Measurements from ENCODE around the gene SPACA5B.
"Not testable (repeated sequence)": the region's sequence is repeated elsewhere in the genome, so short reads cannot be mapped to it uniquely, and the experiment has no call there.

The SPACA5B gene

GRCh38 chrX:48141810-48142508 is 11.5 kb downstream of the SPACA5B start:
- not testable (repeated sequence) for H3K4me3 ChIP-seq (ENCODE audit: low read depth in 1 of 2, low read length in 2 of 2); H3K36me3 ChIP-seq (ENCODE audit: control insufficient read depth in 1 of 2, insufficient read depth in 2 of 2, low read length in 2 of 2); H3K9me3 ChIP-seq (ENCODE audit: control insufficient read depth in 1 of 2, low read length in 2 of 2); H3K27ac ChIP-seq (ENCODE audit: low read length); H3K27me3 ChIP-seq (ENCODE audit: low read depth, low read length); H3K4me1 ChIP-seq (ENCODE audit: control insufficient read depth in 1 of 2, insufficient read depth in 2 of 2, low read length in 2 of 2)

- not testable (repeated sequence) for H3K4me1 ChIP-seq (ENCODE audit: control insufficient read depth in 1 of 2, insufficient read depth in 2 of 2, low read length in 2 of 2); H3K36me3 ChIP-seq (ENCODE audit: control insufficient read depth in 1 of 2, insufficient read depth in 2 of 2, low read length in 2 of 2); H3K9me3 ChIP-seq (ENCODE audit: control insufficient read depth in 1 of 2, low read length in 2 of 2)
These were observed 12.3 kb downstream of the SPACA5B start for GRCh38 chrX:48142697-48143096.

GRCh38 chrX:48153769-48154168 is 23.3 kb downstream of the SPACA5B start:
- Histone ChIP-seq H3K27ac (ENCODE audit: low read length) (no peak overlapping the region), H3K27me3 (ENCODE audit: low read depth, low read length) (no peaks in the 10 kb centered on the region), H3K9me3 (ENCODE audit: control insufficient read depth in 1 of 2, low read length in 2 of 2) (no peaks in the 10 kb centered on the region), H3K4me3 (ENCODE audit: low read depth in 1 of 2, low read length in 2 of 2) (no peak overlapping the region), H3K4me1 (ENCODE audit: control insufficient read depth in 1 of 2, insufficient read depth in 2 of 2, low read length in 2 of 2) (no peaks in the 10 kb centered on the region), H3K36me3 (ENCODE audit: control insufficient read depth in 1 of 2, insufficient read depth in 2 of 2, low read length in 2 of 2) (no peaks in the 10 kb centered on the region)

More at GRCh38 chrX:48142697-48143096, 12.3 kb downstream of the SPACA5B start:
- H3K27ac ChIP-seq (ENCODE audit: low read length); H3K27me3 ChIP-seq (ENCODE audit: low read depth, low read length); H3K4me3 ChIP-seq (ENCODE audit: low read depth in 1 of 2, low read length in 2 of 2): not testable (repeated sequence)

- Histone ChIP-seq H3K9me3 (ENCODE audit: control insufficient read depth in 1 of 2, low read length in 2 of 2) (no peaks in the 10 kb centered on the region), H3K4me3 (ENCODE audit: low read depth in 1 of 2, low read length in 2 of 2) (no peak overlapping the region), H3K27me3 (ENCODE audit: low read depth, low read length) (no peaks in the 10 kb centered on the region), H3K27ac (ENCODE audit: low read length) (no peak overlapping the region), H3K4me1 (ENCODE audit: control insufficient read depth in 1 of 2, insufficient read depth in 2 of 2, low read length in 2 of 2) (no peaks in the 10 kb centered on the region), H3K36me3 (ENCODE audit: control insufficient read depth in 1 of 2, insufficient read depth in 2 of 2, low read length in 2 of 2) (no peaks in the 10 kb centered on the region)
These were observed 24.4 kb downstream of the SPACA5B start for GRCh38 chrX:48154796-48155195.

- H3K27ac ChIP-seq (ENCODE audit: low read length): no peak overlapping the region
- no peaks in the 10 kb centered on the region for H3K27me3 ChIP-seq (ENCODE audit: low read depth, low read length)
- no peak overlapping the region for H3K4me3 ChIP-seq (ENCODE audit: low read depth in 1 of 2, low read length in 2 of 2)
- no peaks in the 10 kb centered on the region for H3K4me1 ChIP-seq (ENCODE audit: control insufficient read depth in 1 of 2, insufficient read depth in 2 of 2, low read length in 2 of 2)
- H3K9me3 ChIP-seq (ENCODE audit: control insufficient read depth in 1 of 2, low read length in 2 of 2): no peaks in the 10 kb centered on the region
- H3K36me3 ChIP-seq (ENCODE audit: control insufficient read depth in 1 of 2, insufficient read depth in 2 of 2, low read length in 2 of 2): no peaks in the 10 kb centered on the region
These were observed 25.6 kb downstream of the SPACA5B start for GRCh38 chrX:48156014-48156413.

GRCh38 chrX:48165241-48165640 is 34.8 kb downstream of the SPACA5B start:
- Histone ChIP-seq H3K4me3 (ENCODE audit: low read depth in 1 of 2, low read length in 2 of 2) (no peak overlapping the region), H3K27me3 (ENCODE audit: low read depth, low read length) (no peaks in the 10 kb centered on the region), H3K27ac (ENCODE audit: low read length) (no peak overlapping the region), H3K4me1 (ENCODE audit: control insufficient read depth in 1 of 2, insufficient read depth in 2 of 2, low read length in 2 of 2) (no peaks in the 10 kb centered on the region), H3K36me3 (ENCODE audit: control insufficient read depth in 1 of 2, insufficient read depth in 2 of 2, low read length in 2 of 2) (no peaks in the 10 kb centered on the region), H3K9me3 (ENCODE audit: control insufficient read depth in 1 of 2, low read length in 2 of 2) (no peaks in the 10 kb centered on the region)

GRCh38 chrX:48166322-48166721 is 35.9 kb downstream of the SPACA5B start:
- not testable (repeated sequence) for H3K36me3 ChIP-seq (ENCODE audit: control insufficient read depth in 1 of 2, insufficient read depth in 2 of 2, low read length in 2 of 2); H3K4me3 ChIP-seq (ENCODE audit: low read depth in 1 of 2, low read length in 2 of 2); H3K27me3 ChIP-seq (ENCODE audit: low read depth, low read length); H3K9me3 ChIP-seq (ENCODE audit: control insufficient read depth in 1 of 2, low read length in 2 of 2); H3K4me1 ChIP-seq (ENCODE audit: control insufficient read depth in 1 of 2, insufficient read depth in 2 of 2, low read length in 2 of 2); H3K27ac ChIP-seq (ENCODE audit: low read length)

GRCh38 chrX:48179691-48180090 is 49.3 kb downstream of the SPACA5B start:
- Histone ChIP-seq H3K9me3 (ENCODE audit: control insufficient read depth in 1 of 2, low read length in 2 of 2) (no peaks in the 10 kb centered on the region), H3K27me3 (ENCODE audit: low read depth, low read length) (no peaks in the 10 kb centered on the region), H3K4me3 (ENCODE audit: low read depth in 1 of 2, low read length in 2 of 2) (no peak overlapping the region), H3K4me1 (ENCODE audit: control insufficient read depth in 1 of 2, insufficient read depth in 2 of 2, low read length in 2 of 2) (no peaks in the 10 kb centered on the region), H3K36me3 (ENCODE audit: control insufficient read depth in 1 of 2, insufficient read depth in 2 of 2, low read length in 2 of 2) (no peaks in the 10 kb centered on the region), H3K27ac (ENCODE audit: low read length) (no peak overlapping the region)

- H3K27me3 ChIP-seq (ENCODE audit: low read depth, low read length): no peaks in the 10 kb centered on the region
- H3K27ac ChIP-seq (ENCODE audit: low read length): no peak overlapping the region
- no peaks in the 10 kb centered on the region for H3K36me3 ChIP-seq (ENCODE audit: control insufficient read depth in 1 of 2, insufficient read depth in 2 of 2, low read length in 2 of 2)
These were observed 50.4 kb downstream of the SPACA5B start for GRCh38 chrX:48180811-48181210.

GRCh38 chrX:48181882-48182281 is 51.5 kb downstream of the SPACA5B start:
- H3K27me3 ChIP-seq (ENCODE audit: low read depth, low read length); H3K36me3 ChIP-seq (ENCODE audit: control insufficient read depth in 1 of 2, insufficient read depth in 2 of 2, low read length in 2 of 2); H3K4me1 ChIP-seq (ENCODE audit: control insufficient read depth in 1 of 2, insufficient read depth in 2 of 2, low read length in 2 of 2); H3K27ac ChIP-seq (ENCODE audit: low read length); H3K4me3 ChIP-seq (ENCODE audit: low read depth in 1 of 2, low read length in 2 of 2); H3K9me3 ChIP-seq (ENCODE audit: control insufficient read depth in 1 of 2, low read length in 2 of 2): not testable (repeated sequence)

More at GRCh38 chrX:48180811-48181210, 50.4 kb downstream of the SPACA5B start:
- H3K9me3 ChIP-seq (ENCODE audit: control insufficient read depth in 1 of 2, low read length in 2 of 2): no peaks in the 10 kb centered on the region
- H3K4me1 ChIP-seq (ENCODE audit: control insufficient read depth in 1 of 2, insufficient read depth in 2 of 2, low read length in 2 of 2): no peaks in the 10 kb centered on the region
- no peak overlapping the region for H3K4me3 ChIP-seq (ENCODE audit: low read depth in 1 of 2, low read length in 2 of 2)

Measured in muscle layer of duodenum (tissue), 2 donors.